Stimulated activated CD4-positive, alpha-beta T cell treated with anti-CD3 and anti-CD28 coated beads, Interleukin-2, amount 100 ng/mL, for 24 hours (primary cell): ENCODE results near the gene TPSG1.
"Not testable (repeated sequence)": the region's sequence is repeated elsewhere in the genome, so short reads cannot be mapped to it uniquely, and the experiment has no call there.

ENCODE experiments used
- DNase-seq, 2 donors: peaks; one replicate each; pipeline ENCODE4 v3.0.0-alpha.2; 2020

TPSG1 gene

GRCh38 chr16:1225051-1225451 is at the start of gene TPSG1:
Gene TPSG1 (minus strand): TSS chr16:1225268. CDS start chr16:1225252, 16 bp downstream.
- no peak for DNase-seq

DNA sequence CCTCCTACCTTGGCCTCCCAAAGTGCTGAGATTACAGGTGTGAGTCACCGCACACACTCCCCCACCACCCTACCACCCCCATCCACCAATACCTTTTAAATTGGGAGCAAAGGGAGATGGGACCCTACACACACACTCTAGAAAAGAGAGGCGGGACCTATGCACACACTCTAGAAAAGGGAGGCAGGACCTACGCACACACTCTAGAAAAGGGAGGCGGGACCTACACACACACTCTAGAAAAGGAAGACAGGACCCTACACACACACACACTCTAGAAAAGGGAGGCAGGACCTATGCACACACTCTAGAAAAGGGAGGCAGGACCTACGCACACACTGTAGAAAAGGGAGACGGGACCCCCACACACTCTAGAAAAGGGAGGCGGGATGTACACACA is 49.7 kb upstream of the TPSG1 start:
- no peak for DNase-seq

DNA sequence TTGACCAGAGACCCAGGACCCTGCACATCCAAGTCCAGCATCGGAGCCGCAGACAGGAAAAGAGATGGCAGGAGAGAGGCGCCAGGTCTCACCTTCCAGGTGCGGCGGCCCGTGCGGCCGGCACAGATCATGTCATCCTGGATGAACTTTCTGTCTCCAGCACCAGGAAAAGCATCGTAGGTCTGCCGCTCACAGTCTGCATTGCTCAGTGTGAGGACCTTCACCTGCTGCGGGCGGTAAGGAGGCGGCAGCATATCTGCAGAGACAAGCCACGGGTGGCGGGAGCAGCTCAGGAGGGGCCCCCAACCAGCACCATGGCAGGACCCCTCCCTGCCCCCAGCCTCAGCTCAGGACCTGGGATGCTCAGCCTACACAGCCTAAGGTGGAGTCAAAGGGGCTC is 48.7 kb upstream of the TPSG1 start:
- no peak for DNase-seq

DNA sequence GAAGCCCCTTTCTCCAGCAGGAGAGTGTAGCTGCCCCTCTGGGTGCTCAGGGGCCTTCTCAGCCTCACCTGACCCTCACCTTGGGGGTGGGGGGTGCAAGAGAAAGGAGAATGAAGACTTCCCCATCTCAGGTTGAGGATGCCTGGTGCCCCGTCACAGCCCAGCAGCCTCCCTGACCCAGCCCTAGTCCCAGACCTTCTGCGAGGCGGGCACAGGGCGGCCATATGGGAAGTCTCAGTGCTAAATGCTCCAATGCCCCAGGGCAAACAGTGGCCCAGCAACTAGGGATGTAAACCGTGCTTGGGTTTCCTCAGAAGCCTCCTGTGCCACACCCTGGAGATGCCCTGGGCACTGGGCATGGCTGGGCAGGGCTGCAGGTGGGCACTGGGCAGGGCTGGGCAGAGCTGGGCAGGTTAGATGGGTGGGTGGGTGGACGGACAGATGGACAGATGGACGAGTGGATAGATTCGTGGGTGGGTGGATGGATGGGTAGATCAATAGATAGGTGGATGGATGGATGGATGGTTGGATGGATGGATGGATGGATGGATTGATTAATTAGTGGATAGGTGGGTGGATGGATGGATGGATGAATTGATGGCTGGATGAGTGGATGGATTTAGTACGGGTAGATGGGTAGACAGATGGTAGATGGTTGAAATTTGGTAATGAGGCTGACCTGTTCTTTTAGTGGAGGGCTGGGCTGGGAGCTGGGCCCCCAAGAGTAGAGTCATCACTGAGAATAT is 47.6 kb upstream of the TPSG1 start:
- DNase-seq = no peak

- DNase-seq = not testable (repeated sequence)
These were observed 46.8 kb upstream of the TPSG1 start for GRCh38 chr16:1271724-1272413.

- no peak for DNase-seq
These were observed 46.3 kb upstream of the TPSG1 start for GRCh38 chr16:1271380-1271723.

DNA sequence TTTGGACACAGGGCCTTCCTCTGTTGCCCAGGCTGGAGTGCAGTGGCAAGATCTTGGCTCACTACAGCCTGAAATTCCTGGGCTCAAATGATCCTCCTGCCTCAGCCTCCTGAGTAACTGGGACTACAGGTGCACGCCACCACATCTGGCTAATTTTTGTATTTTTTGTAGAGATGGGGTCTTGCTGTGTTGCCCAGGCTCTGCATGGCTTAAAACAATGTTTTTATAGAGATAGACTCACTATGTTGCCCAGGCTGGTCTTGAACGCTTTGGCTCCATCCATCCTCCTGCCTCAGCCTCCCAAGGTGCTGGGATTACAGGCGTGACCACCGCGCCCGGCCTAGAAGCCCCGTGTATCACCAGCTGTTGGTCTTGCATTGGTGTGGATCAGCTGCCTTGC is 44.4 kb upstream of the TPSG1 start:
- DNase-seq = not testable (repeated sequence)

GRCh38 chr16:1265826-1266225 is 40.8 kb upstream of the TPSG1 start:
- DNase-seq = no peak

DNA sequence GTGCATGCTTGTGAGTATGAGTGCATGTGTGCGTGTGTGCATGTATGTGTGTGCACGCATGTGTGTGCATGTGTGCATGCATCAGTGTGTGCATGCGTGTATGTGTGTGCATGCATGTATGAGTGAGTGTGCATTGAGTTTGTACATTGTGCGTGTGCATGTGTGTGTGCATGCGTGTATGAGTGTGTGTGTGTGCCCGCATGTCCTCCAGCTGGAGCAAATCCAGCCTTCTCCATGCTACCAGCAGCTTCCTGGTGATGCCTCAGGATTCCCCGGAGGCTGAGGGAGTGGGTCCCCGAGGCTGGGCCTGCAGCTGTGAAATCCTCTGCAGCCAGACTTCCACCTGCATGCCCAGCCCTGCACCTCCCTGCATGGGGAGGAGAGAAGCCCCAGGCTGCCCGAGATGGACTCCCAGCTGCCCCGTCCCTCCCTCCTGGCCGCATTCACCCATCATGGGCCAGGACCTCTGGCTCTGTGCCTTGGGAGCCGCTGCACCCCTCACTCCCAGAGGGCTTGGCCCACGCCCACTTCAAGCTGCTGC is 40.1 kb upstream of the TPSG1 start:
- no peak for DNase-seq

DNA sequence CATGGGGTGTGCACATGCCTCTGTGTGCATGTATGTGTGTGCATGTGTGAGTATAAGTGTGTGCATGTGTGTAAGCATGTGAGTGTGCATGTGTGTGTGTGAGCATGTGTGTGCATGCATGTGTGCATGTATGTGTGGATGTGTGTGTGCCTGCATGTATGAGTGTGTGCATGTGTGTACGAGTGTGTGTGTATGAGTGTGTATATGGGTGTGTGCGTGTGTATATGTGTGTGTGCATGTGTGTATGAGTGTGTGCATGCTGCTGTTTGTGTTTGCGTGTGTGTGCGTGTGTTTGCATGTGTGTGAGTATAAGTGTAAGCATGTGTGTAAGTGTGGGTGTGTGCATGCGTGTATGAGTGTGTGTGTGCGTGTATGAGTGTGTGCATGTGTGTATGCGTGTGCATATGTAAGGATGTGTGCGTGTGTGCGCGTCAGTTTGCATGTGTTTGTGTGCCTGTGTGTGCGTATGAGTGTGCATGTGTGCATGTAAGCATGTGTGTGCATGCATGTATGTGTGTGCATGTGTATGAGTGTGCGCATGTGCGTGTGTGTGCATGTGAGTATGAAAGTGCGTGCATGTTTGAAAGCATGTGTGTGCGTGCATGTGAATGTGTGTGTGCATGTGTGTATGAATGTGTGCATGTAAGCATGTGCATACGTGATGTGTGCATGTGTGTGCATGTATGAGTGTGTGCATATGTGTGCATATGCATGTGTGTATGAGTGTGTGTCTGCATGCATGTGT is 39.4 kb upstream of the TPSG1 start:
- no peak for DNase-seq

- DNase-seq = no peak
These were observed 38.7 kb upstream of the TPSG1 start for GRCh38 chr16:1263591-1264344.

- DNase-seq = no peak
These were observed 37.8 kb upstream of the TPSG1 start for GRCh38 chr16:1262846-1263221.

DNA sequence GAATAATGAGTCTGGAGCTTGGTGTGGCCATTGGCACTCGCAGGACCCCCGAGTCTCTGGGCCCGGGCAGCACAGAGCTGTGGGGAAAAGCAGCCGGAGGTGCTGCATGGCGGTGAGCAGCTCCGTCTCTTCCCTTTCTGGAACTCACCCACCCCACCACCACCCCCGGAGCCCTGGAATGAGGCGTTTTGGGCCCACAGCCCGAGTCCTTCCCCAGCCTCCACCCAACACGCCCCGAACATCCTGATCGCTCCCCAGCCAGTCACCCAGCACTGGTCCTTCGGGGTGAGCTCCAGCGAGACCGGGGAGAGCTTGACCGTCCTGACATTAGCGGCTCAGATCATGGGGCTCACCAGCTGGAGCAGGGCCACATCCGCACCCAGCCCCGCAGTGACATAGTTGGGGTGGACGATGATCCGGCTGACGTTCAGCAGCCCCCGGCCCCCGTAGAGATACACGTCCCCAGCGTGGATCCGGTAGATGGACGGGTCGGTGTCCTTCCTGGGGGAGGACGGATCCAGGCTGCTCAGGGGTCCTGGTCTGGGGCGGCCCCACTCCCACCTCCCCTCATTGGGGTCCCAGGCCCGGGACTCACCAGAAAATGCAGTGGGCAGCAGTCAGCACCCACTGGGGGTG is 37.3 kb upstream of the TPSG1 start:
- DNase-seq = no peak

GRCh38 chr16:1261131-1261892 is 36.2 kb upstream of the TPSG1 start:
- no peak for DNase-seq

GRCh38 chr16:1260101-1260680 is 35.1 kb upstream of the TPSG1 start:
- DNase-seq = no peak

DNA sequence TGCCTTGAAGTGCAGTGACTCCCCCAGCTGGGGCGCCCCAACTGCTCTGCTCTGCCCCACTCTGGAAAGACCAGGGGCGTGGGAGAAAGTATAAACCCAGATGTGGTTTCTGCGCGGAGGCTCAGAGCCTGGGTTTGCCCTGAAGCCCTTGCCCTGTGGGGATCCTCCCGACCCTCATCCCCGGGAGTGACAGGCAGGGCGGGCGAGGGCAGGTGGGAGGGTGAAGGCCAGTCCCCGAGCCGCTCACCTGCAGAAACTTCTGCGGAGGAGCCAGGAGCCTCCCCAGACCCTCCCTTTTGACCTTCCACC is 34.6 kb upstream of the TPSG1 start:
- no peak for DNase-seq

DNA sequence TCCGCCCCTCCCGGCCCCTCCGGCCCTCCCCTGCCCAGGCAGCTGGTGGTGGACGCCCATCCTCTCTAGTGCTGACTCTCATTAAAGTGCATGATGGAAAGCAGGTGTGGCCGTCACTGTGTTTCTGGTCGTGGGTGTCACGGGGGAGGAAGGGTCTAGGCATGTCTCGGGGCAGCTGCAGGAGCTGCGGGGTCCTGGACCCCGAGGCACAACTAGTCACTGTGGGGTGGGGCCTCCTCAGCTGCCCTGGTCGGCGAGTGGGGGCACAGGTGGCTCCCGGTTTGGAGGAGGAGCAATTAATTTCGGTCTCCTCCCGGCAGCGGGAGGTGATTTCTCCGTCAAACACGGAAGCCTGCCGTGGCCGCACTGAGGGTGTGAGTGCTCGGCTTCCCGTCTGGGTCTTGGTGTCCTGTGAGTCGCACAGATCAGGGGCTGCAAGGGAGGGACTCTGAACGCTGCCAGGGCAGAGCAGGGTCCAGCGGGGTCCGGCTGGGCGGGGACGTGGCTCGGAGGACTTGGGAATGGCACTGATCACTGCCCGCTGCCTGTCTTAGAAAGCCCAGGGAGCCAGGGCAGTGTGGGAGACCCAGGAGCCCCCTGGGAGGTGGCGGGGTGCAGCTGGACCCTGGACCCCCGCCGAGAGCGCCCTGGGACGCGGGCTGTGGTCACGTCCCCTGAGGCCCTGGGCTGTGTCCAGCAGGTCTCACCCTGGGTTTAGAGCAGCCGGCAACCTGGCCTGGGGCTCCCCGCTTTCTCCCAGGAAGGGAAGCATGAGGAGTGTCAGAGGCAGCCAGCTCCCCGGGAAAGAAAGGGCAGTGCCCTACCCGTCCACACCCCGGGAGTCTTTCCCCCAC is 34.1 kb upstream of the TPSG1 start:
- DNase-seq = no peak

DNA sequence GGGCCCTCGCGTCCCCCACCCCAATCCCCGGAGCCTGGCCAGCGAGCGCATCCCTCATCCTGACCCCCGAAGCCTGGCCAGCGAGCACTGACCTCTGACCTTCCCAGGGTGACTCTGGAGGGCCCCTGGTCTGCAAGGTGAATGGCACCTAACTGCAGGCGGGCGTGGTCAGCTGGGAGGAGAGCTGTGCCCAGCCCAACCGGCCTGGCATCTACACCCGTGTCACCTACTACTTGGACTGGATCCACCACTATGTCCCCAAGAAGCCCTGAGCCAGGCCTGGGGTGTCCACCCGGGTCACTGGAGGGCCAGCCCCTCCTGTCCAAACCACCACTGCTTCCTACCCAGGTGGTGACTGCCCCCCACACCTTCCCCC is 33.1 kb upstream of the TPSG1 start:
- no peak for DNase-seq

DNA sequence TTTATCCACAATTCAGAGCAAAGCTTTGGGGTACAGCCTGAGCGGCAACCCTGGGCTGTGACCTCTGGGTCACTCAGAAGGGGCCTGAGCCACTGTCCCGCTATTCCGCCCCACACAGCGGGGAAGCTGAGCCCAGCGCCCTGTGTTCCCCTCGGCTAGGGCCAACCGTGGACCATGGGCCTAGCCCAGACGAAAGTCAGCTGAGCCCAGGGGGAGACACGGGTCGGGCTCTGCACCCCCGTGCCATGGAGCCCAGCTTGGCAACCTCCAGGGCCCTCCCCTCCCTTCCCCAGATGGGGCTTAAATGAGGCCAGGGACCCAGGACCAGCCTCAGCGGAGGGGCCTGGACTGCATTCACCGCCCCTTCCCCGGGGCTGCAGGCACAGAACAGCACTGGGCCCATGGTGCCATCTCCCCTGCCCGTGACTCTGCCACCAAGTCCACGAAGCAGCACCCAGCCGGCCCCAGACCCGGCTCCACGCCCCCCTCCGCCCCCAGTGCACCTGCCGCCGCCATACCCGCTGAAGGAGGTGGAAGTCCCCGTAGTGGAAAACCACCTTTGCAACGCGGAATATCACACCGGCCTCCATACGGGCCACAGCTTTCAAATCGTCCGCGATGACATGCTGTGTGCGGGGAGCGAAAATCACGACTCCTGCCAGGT is 32.6 kb upstream of the TPSG1 start:
- DNase-seq = no peak

GRCh38 chr16:1256874-1257322 is 31.8 kb upstream of the TPSG1 start:
- no peak for DNase-seq
